LNCaP clone FGC (cell line): ENCODE data around the gene BASP1.

ENCODE experiments used
- DNase-seq: peaks from one replicate; pipeline ENCODE4 v3.0.0-alpha.2; 2011; ENCODE audit warnings: low read depth
- H3K4me3 ChIP-seq: 2 replicates; pipeline ENCODE4 v1.5.1; 2011; ENCODE audit warnings: mild to moderate bottlenecking, low read depth, low read length, control low read depth
- CTCF ChIP-seq: IDR thresholded peaks from 2 replicates; pipeline ENCODE4 v1.5.1; 2012; ENCODE audit warnings: mild to moderate bottlenecking; ENCODE audit not compliant: control insufficient read depth, insufficient read depth; ENCODE audit errors: extremely low read depth

BASP1 gene

GRCh38 chr5:17180330-17180843 lies 37.0 kb upstream of the BASP1 start:
- no peak for DNase-seq
- TF ChIP-seq CTCF = no peak
- no peak overlapping the region for H3K4me3 ChIP-seq

DNA sequence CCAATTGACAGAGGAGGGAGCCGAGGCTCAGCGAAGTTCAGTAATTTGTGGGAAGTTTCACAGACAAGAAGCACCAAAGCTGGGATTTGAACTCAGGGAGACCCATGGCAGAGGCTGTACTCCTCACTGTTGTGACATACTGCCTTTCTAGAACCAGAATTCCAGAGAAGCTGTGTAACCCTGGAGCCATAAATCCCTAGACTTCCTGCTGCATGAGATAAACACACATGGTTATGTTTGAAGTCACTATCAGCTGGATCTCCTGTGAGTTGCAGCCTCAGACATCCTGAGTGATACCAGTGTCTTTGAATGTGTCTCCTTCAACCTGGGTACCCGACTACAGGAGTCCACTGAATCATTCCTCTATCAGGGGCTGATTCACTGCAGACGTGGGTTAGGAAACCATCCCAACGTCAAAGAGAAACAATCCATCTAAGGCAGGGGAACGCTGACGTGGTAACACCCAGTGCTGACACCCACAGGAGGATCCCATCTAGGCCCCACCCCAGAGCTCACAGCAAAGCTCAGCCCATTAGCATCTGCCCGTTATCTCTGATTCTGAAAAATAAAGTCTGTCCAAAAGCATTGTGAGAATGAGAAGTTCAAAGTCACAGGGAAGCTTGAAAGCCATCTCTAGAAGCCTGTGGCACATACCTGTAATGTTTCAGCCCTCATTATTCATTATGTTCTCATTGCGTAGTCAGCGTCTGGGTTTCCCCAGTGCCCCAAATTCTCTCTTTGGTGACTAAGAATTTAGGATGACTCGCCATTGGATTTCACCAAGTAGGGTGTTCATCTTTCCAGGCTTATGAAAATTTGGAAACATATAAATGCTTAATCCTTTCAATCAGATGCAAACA lies 36.3 kb upstream of the BASP1 start:
- no peak for DNase-seq
- no peak overlapping the region for H3K4me3 ChIP-seq
- TF ChIP-seq CTCF = no peak

GRCh38 chr5:17182494-17182893 lies 34.9 kb upstream of the BASP1 start:
- no peak for DNase-seq
- no peak for TF ChIP-seq CTCF
- H3K4me3 ChIP-seq = no peak overlapping the region

DNA sequence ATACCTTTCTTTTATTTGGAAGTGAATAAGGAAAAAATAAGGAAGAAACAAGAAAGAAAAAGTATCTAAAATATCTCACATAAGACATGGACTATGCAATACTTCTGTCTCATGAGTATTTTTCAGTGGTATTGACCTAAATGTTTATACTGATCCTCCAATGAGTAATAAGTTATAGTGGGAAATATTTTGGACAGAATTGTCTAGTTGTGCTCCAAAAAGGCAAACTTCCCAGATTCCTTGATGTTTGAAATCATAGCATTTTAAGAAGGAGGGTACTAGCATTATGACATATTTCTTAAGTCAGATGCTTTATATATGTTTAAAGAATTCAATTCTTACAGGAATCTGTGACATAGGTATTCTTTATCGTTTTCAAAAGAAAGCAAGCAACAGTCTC lies 34.5 kb upstream of the BASP1 start:
- no peak for TF ChIP-seq CTCF
- no peak overlapping the region for H3K4me3 ChIP-seq
- no peak for DNase-seq

- TF ChIP-seq CTCF = no peak
- no peak overlapping the region for H3K4me3 ChIP-seq
- DNase-seq = no peak
Observed at GRCh38 chr5:17183831-17184230, 33.6 kb upstream of the BASP1 start.

DNA sequence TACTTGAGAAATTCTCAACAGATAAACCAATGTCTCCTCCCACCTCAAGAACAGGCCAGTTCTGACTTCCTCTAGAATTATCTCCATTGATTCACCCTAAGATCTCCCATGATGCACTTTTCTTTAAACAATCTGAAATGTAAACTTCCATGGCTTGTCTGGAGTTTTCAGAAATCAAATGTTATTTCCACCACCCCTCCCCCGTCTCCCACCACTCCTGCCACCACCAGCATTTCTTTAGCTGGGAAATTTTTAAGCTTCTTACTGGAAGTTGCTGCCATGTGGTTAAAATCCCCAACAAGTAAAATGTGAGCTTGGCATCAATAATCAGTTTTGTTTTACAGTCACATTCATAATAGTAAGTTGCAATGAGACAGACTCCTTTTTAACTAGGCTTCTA lies 32.8 kb upstream of the BASP1 start:
- no peak for DNase-seq
- no peak overlapping the region for H3K4me3 ChIP-seq
- TF ChIP-seq CTCF = no peak

DNA sequence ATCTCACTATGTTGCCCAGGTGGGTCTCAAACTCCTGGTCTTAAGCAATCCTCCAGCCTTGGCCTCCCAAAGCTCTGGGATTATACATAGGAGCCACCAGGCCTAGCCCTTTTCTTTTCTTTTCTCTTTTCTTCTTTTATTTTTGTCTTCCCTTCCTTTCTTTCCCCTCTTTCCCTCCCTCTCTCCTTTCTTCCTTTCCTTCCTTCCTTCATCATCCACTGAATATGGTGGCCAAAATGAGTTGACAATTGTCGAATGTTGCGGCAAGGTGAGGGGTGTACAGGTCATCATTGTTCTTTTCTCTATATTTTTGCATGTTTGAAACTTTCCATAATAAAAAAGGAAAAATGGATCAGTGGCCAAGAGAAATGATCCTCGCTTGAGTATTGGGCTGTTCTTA lies 32.1 kb upstream of the BASP1 start:
- TF ChIP-seq CTCF = no peak
- no peak for DNase-seq
- H3K4me3 ChIP-seq = no peak overlapping the region
